Stimulated activated effector memory CD8-positive, alpha-beta T cell treated with anti-CD3 and anti-CD28 coated beads, Interleukin-12 subunit alpha, Interleukin-12 subunit beta, amount 100 ng/mL, for 72 hours (primary cell): ENCODE results near the gene P2RY11.

Experiments
- ATAC-seq: fragments of 150-1000 bp; cut with Tn5 transposase; 2 replicates; pipeline ENCODE4 v1.10.0; 2021
- DNase-seq, 2 donors: peaks; one replicate each; pipeline ENCODE4 v3.0.0; 2021 to 2022; ENCODE audit warnings: low spot score in 2 of 2
- H3K27ac Mint-ChIP-seq: one replicate; pipeline ENCODE4 v1.8.0; 2022; ENCODE audit warnings: mild to moderate bottlenecking, mixed read lengths
- H3K36me3 Mint-ChIP-seq: one replicate; pipeline ENCODE4 v1.8.0; 2022; ENCODE audit warnings: mild to moderate bottlenecking, mixed read lengths
- H3K4me1 Mint-ChIP-seq: one replicate; pipeline ENCODE4 v1.8.0; 2022; ENCODE audit warnings: mixed read lengths
- H3K4me3 Mint-ChIP-seq: one replicate; pipeline ENCODE4 v1.8.0; 2022; ENCODE audit warnings: mild to moderate bottlenecking, mixed read lengths
- H3K9me3 Mint-ChIP-seq: one replicate; pipeline ENCODE4 v1.8.0; 2022; ENCODE audit warnings: mixed read lengths

P2RY11 gene

GRCh38 chr19:10115392-10116084, 4.0 kb downstream of the P2RY11 start:
- Mint-ChIP-seq H3K27ac (peak overlapping the region; percentile 91), H3K9me3 (no peaks in the 10 kb centered on the region), H3K4me3 (no peak overlapping the region), H3K4me1 (peaks cover 69% of the 10 kb centered on the region), H3K36me3 (peaks cover 96% of the 10 kb centered on the region)
- DNase-seq (no peak), ATAC-seq (no peak)

DNA sequence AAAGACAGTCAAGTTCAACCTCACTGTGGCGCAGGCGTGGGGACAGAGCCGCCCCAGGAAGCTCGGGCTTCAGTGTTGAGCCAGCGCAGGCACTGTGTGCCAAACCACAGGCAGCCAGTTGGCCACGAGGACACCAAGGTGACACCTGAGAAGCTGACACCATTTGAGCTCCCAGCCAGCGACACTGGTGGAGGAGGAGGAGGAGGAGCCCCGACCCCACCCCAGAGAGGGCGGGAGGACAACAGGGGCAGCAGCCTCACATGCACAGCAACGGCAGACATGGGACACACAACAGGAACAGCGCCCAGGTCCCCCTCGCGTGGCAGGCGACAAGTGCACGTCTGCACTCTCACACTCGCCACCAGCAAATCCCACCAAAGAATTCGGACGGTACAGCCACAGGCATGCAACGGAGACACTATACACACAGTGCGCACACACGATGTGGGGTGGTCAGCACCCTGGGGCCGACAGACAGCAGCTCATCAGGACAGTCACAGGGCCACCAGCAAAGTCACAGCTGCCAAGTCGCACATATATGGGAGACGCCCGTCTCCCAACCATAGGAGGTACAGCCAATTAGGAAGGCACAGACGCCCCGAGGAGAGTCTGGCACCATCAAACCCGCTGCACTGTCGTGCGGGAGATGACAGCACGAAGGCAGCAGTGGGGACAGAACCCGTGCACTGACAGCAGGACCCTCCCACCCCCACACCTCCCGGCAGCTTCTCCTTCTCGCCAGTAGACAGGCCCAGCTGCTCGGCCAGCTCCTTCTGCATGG, 4.8 kb downstream of the P2RY11 start:
- ATAC-seq (no peak), DNase-seq (no peak)
- H3K36me3 Mint-ChIP-seq = peaks cover 89% of the 10 kb centered on the region
- no peaks in the 10 kb centered on the region for H3K9me3 Mint-ChIP-seq
- peak overlapping the region; percentile 91 for H3K27ac Mint-ChIP-seq
- no peak overlapping the region for H3K4me3 Mint-ChIP-seq
- peaks cover 61% of the 10 kb centered on the region for H3K4me1 Mint-ChIP-seq

- DNase-seq (no peak), ATAC-seq (no peak)
- Mint-ChIP-seq H3K4me1 (peaks cover 54% of the 10 kb centered on the region), H3K36me3 (peaks cover 85% of the 10 kb centered on the region), H3K27ac (peak overlapping the region; percentile 91), H3K4me3 (no peak overlapping the region), H3K9me3 (no peaks in the 10 kb centered on the region)
Measured at GRCh38 chr19:10116866-10117616, 5.5 kb downstream of the P2RY11 start.

GRCh38 chr19:10118960-10119359, 7.5 kb downstream of the P2RY11 start:
- peaks cover 80% of the 10 kb centered on the region for H3K36me3 Mint-ChIP-seq
- peaks cover 35% of the 10 kb centered on the region for H3K4me1 Mint-ChIP-seq
- ATAC-seq (no peak), DNase-seq (no peak)
- H3K4me3 Mint-ChIP-seq = peak overlapping the region; percentile 99
- H3K9me3 Mint-ChIP-seq = no peaks in the 10 kb centered on the region
- peak overlapping the region; percentile 98 for H3K27ac Mint-ChIP-seq

GRCh38 chr19:10120538-10121189, 9.2 kb downstream of the P2RY11 start:
- Mint-ChIP-seq H3K4me1 (peaks cover 24% of the 10 kb centered on the region), H3K36me3 (peaks cover 72% of the 10 kb centered on the region), H3K27ac (no peak overlapping the region), H3K4me3 (no peak overlapping the region), H3K9me3 (no peaks in the 10 kb centered on the region)
- ATAC-seq (no peak), DNase-seq (no peak)

DNA sequence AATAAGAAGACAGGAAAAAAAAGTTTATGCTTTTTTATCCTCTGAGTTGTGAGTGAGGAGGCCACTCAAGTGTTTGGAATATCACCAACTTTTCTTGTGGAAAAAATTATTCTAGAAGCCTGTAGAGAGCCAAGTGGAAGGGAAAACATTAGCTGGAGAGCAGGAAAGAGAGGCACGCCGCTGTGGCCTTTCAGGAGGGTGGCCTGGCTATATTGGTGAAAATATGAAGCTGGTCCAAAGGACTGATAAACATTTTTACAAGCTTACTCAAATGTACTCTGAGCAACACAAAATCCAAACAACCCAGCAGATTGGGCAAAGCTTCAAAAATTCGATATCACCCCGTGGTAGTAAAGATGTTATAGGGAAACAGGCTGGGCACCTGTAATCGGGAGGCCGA, 10.6 kb downstream of the P2RY11 start:
- peaks cover 15% of the 10 kb centered on the region for H3K4me1 Mint-ChIP-seq
- ATAC-seq = no peak
- no peaks in the 10 kb centered on the region for H3K9me3 Mint-ChIP-seq
- H3K36me3 Mint-ChIP-seq = peaks cover 69% of the 10 kb centered on the region
- H3K4me3 Mint-ChIP-seq = no peak overlapping the region
- H3K27ac Mint-ChIP-seq = no peak overlapping the region
- no peak for DNase-seq

DNA sequence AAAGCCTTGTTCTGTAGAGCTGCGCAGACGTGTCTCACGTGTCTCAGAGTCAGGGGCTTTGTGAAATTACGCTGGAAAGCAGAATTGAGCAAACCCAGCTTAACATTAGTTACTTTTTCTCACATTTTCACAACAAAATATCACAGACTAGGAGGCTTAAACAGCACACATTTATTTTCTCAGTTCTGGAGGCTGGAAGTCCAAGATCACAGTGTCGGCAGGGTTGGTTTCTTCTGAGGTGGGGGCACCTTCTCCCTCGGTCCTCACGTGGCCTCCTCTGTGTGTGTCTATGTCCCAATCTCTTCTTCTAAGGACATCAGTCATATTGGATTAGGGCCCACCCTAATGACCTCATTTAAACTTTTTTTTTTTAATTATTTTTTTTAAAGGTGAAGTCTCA, 12.9 kb downstream of the P2RY11 start:
- no peak for ATAC-seq
- Mint-ChIP-seq H3K4me1 (peaks cover 6% of the 10 kb centered on the region), H3K27ac (no peak overlapping the region), H3K9me3 (no peaks in the 10 kb centered on the region), H3K36me3 (peaks cover 61% of the 10 kb centered on the region), H3K4me3 (no peak overlapping the region)
- no peak for DNase-seq

- Mint-ChIP-seq H3K27ac (no peak overlapping the region), H3K9me3 (no peaks in the 10 kb centered on the region), H3K36me3 (peaks cover 72% of the 10 kb centered on the region), H3K4me3 (no peak overlapping the region), H3K4me1 (no peaks in the 10 kb centered on the region)
- no peak for ATAC-seq
- no peak for DNase-seq
Measured at GRCh38 chr19:10126213-10126639, 14.7 kb downstream of the P2RY11 start.

DNA sequence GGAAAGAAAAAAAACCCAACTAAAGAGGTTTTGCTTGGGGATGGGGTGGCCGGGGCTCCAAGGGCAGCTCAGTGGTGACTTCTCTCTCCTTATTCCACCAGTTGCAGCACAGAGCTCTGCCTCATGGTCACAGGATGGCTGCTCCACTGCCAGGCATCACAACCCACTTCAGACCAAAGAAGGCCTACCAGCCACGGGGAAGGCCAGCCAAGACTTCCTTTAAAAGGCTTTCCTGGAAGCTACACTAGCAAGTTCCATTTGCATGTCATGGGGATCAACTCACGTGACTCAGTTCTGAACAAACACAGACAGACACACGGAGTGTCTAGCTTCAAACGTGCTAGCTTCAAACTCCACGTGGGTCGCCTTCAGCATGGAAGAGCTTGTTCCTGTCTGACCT, 21.4 kb downstream of the P2RY11 start:
- H3K27ac Mint-ChIP-seq = peak overlapping the region; percentile 69
- no peak for ATAC-seq
- no peak for DNase-seq
- no peaks in the 10 kb centered on the region for H3K9me3 Mint-ChIP-seq
- no peaks in the 10 kb centered on the region for H3K4me1 Mint-ChIP-seq
- H3K36me3 Mint-ChIP-seq = peaks cover 94% of the 10 kb centered on the region
- no peak overlapping the region for H3K4me3 Mint-ChIP-seq

DNA sequence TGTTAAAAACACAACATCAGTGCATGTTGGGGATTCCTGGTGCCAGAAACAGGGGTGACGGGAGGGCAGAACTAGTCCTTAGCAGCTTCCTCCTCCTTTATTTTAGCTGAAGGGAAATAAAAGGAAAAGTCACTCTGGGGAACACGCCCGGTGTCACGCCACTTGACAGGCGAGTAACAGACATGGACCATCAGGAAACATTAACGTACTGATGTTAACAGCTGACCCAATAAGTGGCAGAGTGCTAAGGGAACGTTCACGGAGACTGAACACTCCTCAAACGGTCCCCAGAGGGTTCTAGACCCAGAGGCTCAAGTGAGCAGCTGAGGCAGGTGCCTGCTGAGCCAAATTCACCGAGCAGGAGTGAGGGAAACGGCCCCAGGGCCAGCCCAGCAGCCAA, 22.1 kb downstream of the P2RY11 start:
- no peak for ATAC-seq
- no peaks in the 10 kb centered on the region for H3K4me1 Mint-ChIP-seq
- H3K9me3 Mint-ChIP-seq = no peaks in the 10 kb centered on the region
- H3K27ac Mint-ChIP-seq = no peak overlapping the region
- H3K4me3 Mint-ChIP-seq = no peak overlapping the region
- no peak for DNase-seq
- peaks cover 95% of the 10 kb centered on the region for H3K36me3 Mint-ChIP-seq

- DNase-seq = no peak
- Mint-ChIP-seq H3K4me1 (no peaks in the 10 kb centered on the region), H3K4me3 (no peak overlapping the region), H3K27ac (no peak overlapping the region), H3K9me3 (no peaks in the 10 kb centered on the region), H3K36me3 (peaks cover 99% of the 10 kb centered on the region)
- no peak for ATAC-seq
Measured at GRCh38 chr19:10134040-10134439, 22.5 kb downstream of the P2RY11 start.

DNA sequence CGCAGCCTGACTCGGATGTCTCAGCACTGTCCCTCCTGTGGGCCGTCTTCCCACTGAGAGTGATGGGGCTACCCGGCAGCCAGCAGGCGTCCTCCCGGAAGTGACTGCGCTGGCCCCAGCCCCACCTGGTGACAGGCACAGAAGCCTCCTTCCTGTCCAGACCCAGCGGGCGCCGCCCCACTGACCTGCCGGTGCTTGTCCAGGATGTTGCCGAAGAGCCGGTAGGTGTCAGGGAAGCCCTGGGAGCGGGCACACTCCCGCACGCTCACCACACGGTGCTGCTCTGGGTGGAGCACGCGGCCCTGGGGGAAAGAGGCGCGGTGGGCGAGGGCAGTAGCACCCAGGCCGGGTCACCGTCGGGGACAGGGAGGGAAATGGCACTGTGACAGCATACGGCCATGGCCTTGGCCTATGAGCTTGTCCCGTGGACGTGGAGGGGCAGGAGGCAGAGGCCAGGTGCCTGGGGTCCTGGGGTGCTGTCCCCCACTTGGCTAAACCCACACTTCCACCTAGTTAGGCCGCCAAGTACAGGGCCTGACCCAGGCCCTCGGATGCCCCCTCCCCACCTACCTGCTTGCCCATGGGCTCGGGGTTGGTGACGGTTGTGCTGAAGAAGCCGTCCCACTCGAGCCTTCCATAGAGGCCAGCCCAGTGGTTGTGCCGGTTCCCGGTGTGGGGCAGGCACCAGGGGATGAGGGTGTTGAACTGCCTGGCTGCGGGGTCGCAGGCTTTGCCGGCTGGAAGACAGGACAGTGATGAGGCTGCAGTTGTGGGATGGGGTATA, 24.2 kb downstream of the P2RY11 start:
- no peak for ATAC-seq
- Mint-ChIP-seq H3K4me3 (no peak overlapping the region), H3K27ac (no peak overlapping the region), H3K9me3 (no peaks in the 10 kb centered on the region), H3K36me3 (peaks cover 100% of the 10 kb centered on the region), H3K4me1 (no peaks in the 10 kb centered on the region)
- no peak for DNase-seq

- Mint-ChIP-seq H3K27ac (peak overlapping the region; percentile 85), H3K36me3 (peaks cover 100% of the 10 kb centered on the region), H3K4me1 (no peaks in the 10 kb centered on the region), H3K9me3 (no peaks in the 10 kb centered on the region), H3K4me3 (no peak overlapping the region)
- DNase-seq = no peak
- ATAC-seq = no peak
Measured at GRCh38 chr19:10136936-10137335, 25.4 kb downstream of the P2RY11 start.

DNA sequence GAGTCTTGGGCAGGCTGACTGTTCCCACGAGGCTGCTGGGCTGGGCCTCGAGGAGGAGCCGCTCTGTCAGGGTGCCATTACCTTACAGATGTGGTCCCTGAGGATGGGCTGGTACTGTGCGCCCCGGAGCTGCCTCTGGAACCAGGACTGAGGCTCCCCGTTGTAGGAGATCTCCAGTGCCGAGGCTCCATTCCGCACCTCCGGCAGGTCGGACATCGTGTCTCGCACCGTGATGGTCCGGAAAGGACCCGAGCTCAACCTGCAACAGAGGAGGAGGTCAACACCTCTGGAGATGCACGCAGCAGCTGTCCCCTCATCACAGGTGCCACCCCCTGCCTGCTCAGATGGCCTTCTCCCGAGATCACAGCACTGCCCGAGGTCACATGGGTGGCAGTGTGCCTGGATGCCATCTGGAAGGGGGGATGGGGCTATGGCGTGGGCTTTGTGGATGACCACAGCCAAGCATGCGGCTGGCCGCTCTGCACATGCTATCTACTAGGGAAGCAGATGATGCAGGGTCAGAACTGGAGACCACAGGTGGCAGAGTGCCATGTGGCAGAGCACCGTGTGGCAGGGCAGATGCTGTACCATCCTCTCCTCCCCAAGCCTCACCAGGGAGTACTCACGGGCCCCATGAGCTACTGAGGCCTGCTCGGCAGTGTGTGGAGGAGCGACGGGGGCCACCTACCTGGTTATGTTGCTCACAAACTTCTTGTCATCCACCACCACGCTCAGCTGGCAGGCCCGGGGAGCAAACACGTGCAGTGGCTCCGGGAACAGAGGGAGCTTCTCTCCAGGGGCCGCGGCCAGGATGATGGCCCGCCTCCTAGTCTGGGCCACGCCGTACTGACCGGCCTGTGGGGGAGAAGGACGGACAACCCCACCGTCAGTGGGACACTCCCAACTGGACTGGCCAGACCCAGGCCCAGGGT, 26.5 kb downstream of the P2RY11 start:
- Mint-ChIP-seq H3K4me1 (peaks cover 5% of the 10 kb centered on the region), H3K9me3 (no peaks in the 10 kb centered on the region), H3K27ac (no peak overlapping the region), H3K36me3 (peaks cover 100% of the 10 kb centered on the region), H3K4me3 (no peak overlapping the region)
- DNase-seq (no peak), ATAC-seq (no peak)
